Tibial nerve (tissue), 4 donors: ENCODE results near the gene MED22. TPM values are rescaled to one million over a fixed set of nuclear protein-coding genes. Genes with fewer than 3 reads are reported as not detected.
A peak's percentile ranks its signal among the peaks of the same experiment; 100 is the strongest.
"Not testable (repeated sequence)": the region's sequence is repeated elsewhere in the genome, so short reads cannot be mapped to it uniquely, and the experiment has no call there.

Source experiments
- DNase-seq, 2 donors: peaks; one replicate each; pipeline ENCODE4 v3.0.0-alpha.2; 2019; ENCODE audit warnings: low spot score in 2 of 2
- H3K27ac ChIP-seq, 4 donors: fragments of 200-600 bp; sonication (generic) in 3 of 4; one replicate each; pipeline ENCODE4 v1.5.1; 2017 to 2019; ENCODE audit warnings: mild to moderate bottlenecking in 1 of 4
- H3K27me3 ChIP-seq, 2 donors: fragments of 200-600 bp; sonication (generic) in 1 of 2; one replicate each; pipeline versions ENCODE4 v1.5.1 to v1.6.0; 2017 to 2019
- H3K36me3 ChIP-seq, 3 donors: fragments of 200-600 bp; sonication (generic); one replicate each; pipeline ENCODE4 v1.5.1; 2018 to 2019
- H3K4me1 ChIP-seq, 4 donors: fragments of 200-600 bp; sonication (generic) in 3 of 4; one replicate each; pipeline ENCODE4 v1.5.1; 2017 to 2019
- H3K4me3 ChIP-seq, 4 donors: fragments of 200-600 bp; sonication (generic) in 3 of 4; one replicate each; pipeline ENCODE4 v1.5.1; 2017 to 2019; ENCODE audit warnings: mild to moderate bottlenecking in 1 of 4, moderate library complexity in 1 of 4
- H3K9me3 ChIP-seq, 4 donors: fragments of 200-600 bp; sonication (generic) in 3 of 4; one replicate each; pipeline ENCODE4 v1.5.1; 2017 to 2019
- CTCF ChIP-seq, 5 experiments: fragments of 200-600 bp in 3 of 5; fragments of 450-650 bp in 2 of 5; sonication (generic) in 3 of 5; IDR thresholded peaks; one replicate each; pipeline ENCODE4 v1.5.1; 2016 to 2019; ENCODE audit warnings: antibody characterized with exemption in 5 of 5, mild to moderate bottlenecking in 3 of 5, moderate library complexity in 2 of 5
- EP300 ChIP-seq, 2 donors: sonication (generic); formaldehyde crosslinking; IDR thresholded peaks; one replicate each; pipeline ENCODE4 v1.6.1; 2017; ENCODE audit warnings: antibody characterized with exemption in 2 of 2, mild to moderate bottlenecking in 1 of 2
- POLR2A ChIP-seq, 2 donors: fragments of 450-650 bp; IDR thresholded peaks; one replicate each; pipeline ENCODE4 v1.6.1; 2017; ENCODE audit warnings: antibody characterized with exemption in 2 of 2, mild to moderate bottlenecking in 2 of 2, moderate library complexity in 2 of 2
- WGBS, 2 donors: methylation state at CpG; one replicate each; pipeline ENCODE4 v1.1.5; 2018; 5-methylcytosine and 5-hydroxymethylcytosine counted together
- total RNA-seq, 4 donors: library from RNA; depleted of rRNA; stranded (reverse); fragments of >200 nt; gene quantifications; one replicate each; pipeline ENCODE4 v1.1.0, GENCODE V29; 2016

MED22 gene
- total RNA-seq, 4 donors from 2014 or later: 29.3 to 63.6 (median 39.2) TPM

- peaks cover 0 to 41% (median 24%) of the 10 kb centered on the region in 4 donors for H3K4me1 ChIP-seq
- peak within 1 kb of the TSS; percentile 66 to 95 (median 83) for H3K4me3 ChIP-seq
- H3K9me3 ChIP-seq: no peaks in the 10 kb centered on the region
- no peaks in the 10 kb centered on the region for H3K27me3 ChIP-seq
- peak within 1 kb of the TSS in 3 of 4 donors; percentile 51 to 81 (median 78) for H3K27ac ChIP-seq
- 3 to 5% methylated on average over 44 to 46 of the region's 70 CpGs for WGBS, 2 donors
- peaks cover 4 to 61% (median 31%) of the 10 kb centered on the region in 3 donors for H3K36me3 ChIP-seq
- TF ChIP-seq EP300 (IDR thresholded peaks at IDR 0.05) (peak; percentile 77 to 93), POLR2A (IDR thresholded peaks at IDR 0.05) (peak in 1 of 2 donors; percentile 38), CTCF (IDR thresholded peaks at IDR 0.05) (peak in 2 of 5 experiments; percentile 27 to 63)
- DNase-seq: peak; percentile 72 to 77
Measured at GRCh38 chr9:133335924-133336811, 11.8 kb downstream of the MED22 start, which contains the start of gene SURF6. Gene SURF6, minus strand, starts transcription at chr9:133336188. Its CDS starts 56 bp downstream, at chr9:133336132.

- 82% methylated on average over 11 of the region's 11 CpGs for WGBS, 2 donors
- not testable (repeated sequence) for H3K9me3 ChIP-seq, H3K27me3 ChIP-seq, DNase-seq
- peaks cover 4 to 61% (median 31%) of the 10 kb centered on the region in 3 donors for H3K36me3 ChIP-seq
- H3K4me3 ChIP-seq: peak overlapping the region; percentile 66 to 95 (median 83)
- peaks cover 0 to 36% (median 24%) of the 10 kb centered on the region in 4 donors for H3K4me1 ChIP-seq
- H3K27ac ChIP-seq: peak overlapping the region in 1 of 4 donors; percentile 78
Measured at GRCh38 chr9:133334888-133335287, 13.0 kb downstream of the MED22 start.

GRCh38 chr9:133334161-133334560 lies 13.8 kb downstream of the MED22 start:
- 89 to 93% methylated on average over 6 of the region's 6 CpGs for WGBS, 2 donors
- peaks cover 4 to 62% (median 31%) of the 10 kb centered on the region in 3 donors for H3K36me3 ChIP-seq
- TF ChIP-seq POLR2A (IDR thresholded peaks at IDR 0.05) (no peak), EP300 (IDR thresholded peaks at IDR 0.05) (no peak), CTCF (IDR thresholded peaks at IDR 0.05) (no peak)
- H3K27me3 ChIP-seq: no peaks in the 10 kb centered on the region
- DNase-seq: no peak
- H3K27ac ChIP-seq: no peak overlapping the region
- peaks cover 0 to 36% (median 24%) of the 10 kb centered on the region in 4 donors for H3K4me1 ChIP-seq
- H3K4me3 ChIP-seq: no peak overlapping the region
- no peaks in the 10 kb centered on the region for H3K9me3 ChIP-seq

- 91 to 92% methylated on average over 9 to 10 of the region's 10 CpGs for WGBS, 2 donors
- no peak for DNase-seq
- H3K4me3 ChIP-seq: no peak overlapping the region
- H3K27ac ChIP-seq: peak overlapping the region in 1 of 4 donors; percentile 8
- TF ChIP-seq EP300 (IDR thresholded peaks at IDR 0.05) (no peak), CTCF (IDR thresholded peaks at IDR 0.05) (no peak), POLR2A (IDR thresholded peaks at IDR 0.05) (no peak)
- H3K4me1 ChIP-seq: peaks cover 0 to 36% (median 24%) of the 10 kb centered on the region in 4 donors
- no peaks in the 10 kb centered on the region for H3K27me3 ChIP-seq
- H3K36me3 ChIP-seq: peaks cover 4 to 62% (median 31%) of the 10 kb centered on the region in 3 donors
- no peaks in the 10 kb centered on the region for H3K9me3 ChIP-seq
Measured at GRCh38 chr9:133333566-133333965, 14.4 kb downstream of the MED22 start.

GRCh38 chr9:133333011-133333410 lies 14.9 kb downstream of the MED22 start:
- peaks cover 4 to 60% (median 31%) of the 10 kb centered on the region in 3 donors for H3K36me3 ChIP-seq
- no peaks in the 10 kb centered on the region for H3K9me3 ChIP-seq
- no peak for DNase-seq
- no peak overlapping the region for H3K4me3 ChIP-seq
- no peaks in the 10 kb centered on the region for H3K27me3 ChIP-seq
- no peak for TF ChIP-seq EP300 (IDR thresholded peaks at IDR 0.05)
- no peak overlapping the region for H3K27ac ChIP-seq
- peaks cover 0 to 36% (median 24%) of the 10 kb centered on the region in 4 donors for H3K4me1 ChIP-seq
- WGBS, 2 donors: 94 to 96% methylated on average over 9 to 11 of the region's 11 CpGs

GRCh38 chr9:133332381-133332730 lies 15.6 kb downstream of the MED22 start:
- Histone ChIP-seq H3K27ac (no peak overlapping the region), H3K4me3 (no peak overlapping the region), H3K27me3 (no peaks in the 10 kb centered on the region), H3K36me3 (peaks cover 4 to 59% (median 31%) of the 10 kb centered on the region in 3 donors), H3K4me1 (peaks cover 0 to 33% (median 24%) of the 10 kb centered on the region in 4 donors), H3K9me3 (no peaks in the 10 kb centered on the region)
- WGBS, 2 donors: 82 to 84% methylated on average over 18 to 20 of the region's 20 CpGs
- TF ChIP-seq CTCF (IDR thresholded peaks at IDR 0.05) (no peak), POLR2A (IDR thresholded peaks at IDR 0.05) (no peak), EP300 (IDR thresholded peaks at IDR 0.05) (no peak)
- DNase-seq: no peak
